GM23338 (cell line): ENCODE data around the gene CBLIF.

Experiments used
- CREB1 ChIP-seq: fragments of 250-450 bp; sonication (Bioruptor Pico); IDR thresholded peaks from 2 replicates; pipeline ENCODE4 v1.5.0; 2020; ENCODE audit warnings: low read depth, mild to moderate bottlenecking, moderate library complexity
- EZH2 ChIP-seq: fragments of 200-600 bp; sonication (generic); IDR thresholded peaks from one replicate; pipeline ENCODE4 v1.8.0; 2017; ENCODE audit warnings: antibody characterized with exemption, mild to moderate bottlenecking, low read depth; ENCODE audit not compliant: unreplicated experiment
- EZH2phosphoT487 ChIP-seq: fragments of 200-600 bp; sonication (generic); IDR thresholded peaks from one replicate; pipeline ENCODE4 v1.8.1; 2018; ENCODE audit warnings: antibody characterized with exemption; ENCODE audit not compliant: unreplicated experiment
- JUNB ChIP-seq: IDR thresholded peaks from one replicate; pipeline ENCODE4 v1.6.1; 2016; ENCODE audit warnings: antibody characterized with exemption; ENCODE audit not compliant: unreplicated experiment
- POLR2AphosphoS5 ChIP-seq: IDR thresholded peaks from 2 replicates; pipeline ENCODE4 v1.6.1; 2016; ENCODE audit warnings: antibody characterized with exemption, low read depth
- ZNF114 ChIP-seq: fragments of 250-450 bp; sonication (Bioruptor Pico); IDR thresholded peaks from 2 replicates; pipeline ENCODE4 v1.5.0; 2020; ENCODE audit warnings: mild to moderate bottlenecking, moderate library complexity
- TF ChIP-seq, protein P1 (sequence below): IDR thresholded peaks from one replicate; pipeline ENCODE4 v1.6.1; 2018; ENCODE audit warnings: antibody characterized with exemption; ENCODE audit not compliant: unreplicated experiment
- TF ChIP-seq, protein P2 (sequence below), 2 experiments: fragments of 200-600 bp in 1 of 2; sonication (generic) in 1 of 2; conservative IDR thresholded peaks; 2 replicates each; pipeline versions ENCODE4 v1.5.1 to v1.6.1; 2016 to 2017; ENCODE audit warnings: antibody characterized with exemption in 2 of 2, low read depth in 2 of 2, mild to moderate bottlenecking in 2 of 2, moderate library complexity in 1 of 2

DNA sequence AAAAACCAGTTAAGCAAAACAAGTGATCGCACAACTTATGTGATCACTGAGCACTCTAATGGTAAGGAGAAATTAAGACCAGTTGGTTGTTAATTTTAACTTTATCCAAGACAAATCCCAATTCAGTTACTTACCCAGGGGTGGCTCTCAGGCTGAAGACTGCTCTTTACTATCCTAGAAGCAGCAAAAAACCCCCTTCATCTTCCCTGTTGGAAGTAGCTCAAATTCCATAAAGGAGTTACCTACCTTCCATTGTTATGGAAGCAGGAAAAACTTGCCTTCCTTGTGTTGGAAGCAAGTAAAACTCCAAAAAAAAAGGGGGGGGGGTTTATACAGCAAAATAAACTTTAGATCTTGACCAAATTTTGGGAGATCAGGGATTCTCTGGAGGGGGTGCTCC lies 29.5 kb downstream of the CBLIF start:
- no peak for TF ChIP-seq EZH2
- TF ChIP-seq ZNF114 (CRISPR knock-in tag): no peak
- TF ChIP-seq, protein P1, sequence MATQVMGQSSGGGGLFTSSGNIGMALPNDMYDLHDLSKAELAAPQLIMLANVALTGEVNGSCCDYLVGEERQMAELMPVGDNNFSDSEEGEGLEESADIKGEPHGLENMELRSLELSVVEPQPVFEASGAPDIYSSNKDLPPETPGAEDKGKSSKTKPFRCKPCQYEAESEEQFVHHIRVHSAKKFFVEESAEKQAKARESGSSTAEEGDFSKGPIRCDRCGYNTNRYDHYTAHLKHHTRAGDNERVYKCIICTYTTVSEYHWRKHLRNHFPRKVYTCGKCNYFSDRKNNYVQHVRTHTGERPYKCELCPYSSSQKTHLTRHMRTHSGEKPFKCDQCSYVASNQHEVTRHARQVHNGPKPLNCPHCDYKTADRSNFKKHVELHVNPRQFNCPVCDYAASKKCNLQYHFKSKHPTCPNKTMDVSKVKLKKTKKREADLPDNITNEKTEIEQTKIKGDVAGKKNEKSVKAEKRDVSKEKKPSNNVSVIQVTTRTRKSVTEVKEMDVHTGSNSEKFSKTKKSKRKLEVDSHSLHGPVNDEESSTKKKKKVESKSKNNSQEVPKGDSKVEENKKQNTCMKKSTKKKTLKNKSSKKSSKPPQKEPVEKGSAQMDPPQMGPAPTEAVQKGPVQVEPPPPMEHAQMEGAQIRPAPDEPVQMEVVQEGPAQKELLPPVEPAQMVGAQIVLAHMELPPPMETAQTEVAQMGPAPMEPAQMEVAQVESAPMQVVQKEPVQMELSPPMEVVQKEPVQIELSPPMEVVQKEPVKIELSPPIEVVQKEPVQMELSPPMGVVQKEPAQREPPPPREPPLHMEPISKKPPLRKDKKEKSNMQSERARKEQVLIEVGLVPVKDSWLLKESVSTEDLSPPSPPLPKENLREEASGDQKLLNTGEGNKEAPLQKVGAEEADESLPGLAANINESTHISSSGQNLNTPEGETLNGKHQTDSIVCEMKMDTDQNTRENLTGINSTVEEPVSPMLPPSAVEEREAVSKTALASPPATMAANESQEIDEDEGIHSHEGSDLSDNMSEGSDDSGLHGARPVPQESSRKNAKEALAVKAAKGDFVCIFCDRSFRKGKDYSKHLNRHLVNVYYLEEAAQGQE: no peak
- TF ChIP-seq, protein P2, sequence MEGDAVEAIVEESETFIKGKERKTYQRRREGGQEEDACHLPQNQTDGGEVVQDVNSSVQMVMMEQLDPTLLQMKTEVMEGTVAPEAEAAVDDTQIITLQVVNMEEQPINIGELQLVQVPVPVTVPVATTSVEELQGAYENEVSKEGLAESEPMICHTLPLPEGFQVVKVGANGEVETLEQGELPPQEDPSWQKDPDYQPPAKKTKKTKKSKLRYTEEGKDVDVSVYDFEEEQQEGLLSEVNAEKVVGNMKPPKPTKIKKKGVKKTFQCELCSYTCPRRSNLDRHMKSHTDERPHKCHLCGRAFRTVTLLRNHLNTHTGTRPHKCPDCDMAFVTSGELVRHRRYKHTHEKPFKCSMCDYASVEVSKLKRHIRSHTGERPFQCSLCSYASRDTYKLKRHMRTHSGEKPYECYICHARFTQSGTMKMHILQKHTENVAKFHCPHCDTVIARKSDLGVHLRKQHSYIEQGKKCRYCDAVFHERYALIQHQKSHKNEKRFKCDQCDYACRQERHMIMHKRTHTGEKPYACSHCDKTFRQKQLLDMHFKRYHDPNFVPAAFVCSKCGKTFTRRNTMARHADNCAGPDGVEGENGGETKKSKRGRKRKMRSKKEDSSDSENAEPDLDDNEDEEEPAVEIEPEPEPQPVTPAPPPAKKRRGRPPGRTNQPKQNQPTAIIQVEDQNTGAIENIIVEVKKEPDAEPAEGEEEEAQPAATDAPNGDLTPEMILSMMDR (conservative IDR thresholded peaks at IDR 0.05; ENCODE audit: low read depth in 2 of 2): no peak
- no peak for TF ChIP-seq CREB1 (CRISPR knock-in tag)
- no peak for TF ChIP-seq POLR2AphosphoS5
- no peak for TF ChIP-seq EZH2phosphoT487
- no peak for TF ChIP-seq JUNB
